Tibial nerve (tissue), 4 donors: ENCODE data around the gene LMCD1. TPM values are rescaled to one million over a fixed set of nuclear protein-coding genes. Genes with fewer than 3 reads are reported as not detected.

Source experiments
- DNase-seq, 2 donors: peaks; one replicate each; pipeline ENCODE4 v3.0.0-alpha.2; 2019; ENCODE audit warnings: low spot score in 2 of 2
- H3K27ac ChIP-seq, 4 donors: fragments of 200-600 bp; sonication (generic) in 3 of 4; one replicate each; pipeline ENCODE4 v1.5.1; 2017 to 2019; ENCODE audit warnings: mild to moderate bottlenecking in 1 of 4
- H3K27me3 ChIP-seq, 2 donors: fragments of 200-600 bp; sonication (generic) in 1 of 2; one replicate each; pipeline versions ENCODE4 v1.5.1 to v1.6.0; 2017 to 2019
- H3K36me3 ChIP-seq, 3 donors: fragments of 200-600 bp; sonication (generic); one replicate each; pipeline ENCODE4 v1.5.1; 2018 to 2019
- H3K4me1 ChIP-seq, 4 donors: fragments of 200-600 bp; sonication (generic) in 3 of 4; one replicate each; pipeline ENCODE4 v1.5.1; 2017 to 2019
- H3K4me3 ChIP-seq, 4 donors: fragments of 200-600 bp; sonication (generic) in 3 of 4; one replicate each; pipeline ENCODE4 v1.5.1; 2017 to 2019; ENCODE audit warnings: mild to moderate bottlenecking in 1 of 4, moderate library complexity in 1 of 4
- H3K9me3 ChIP-seq, 4 donors: fragments of 200-600 bp; sonication (generic) in 3 of 4; one replicate each; pipeline ENCODE4 v1.5.1; 2017 to 2019
- CTCF ChIP-seq, 5 experiments: fragments of 200-600 bp in 3 of 5; fragments of 450-650 bp in 2 of 5; sonication (generic) in 3 of 5; IDR thresholded peaks; one replicate each; pipeline ENCODE4 v1.5.1; 2016 to 2019; ENCODE audit warnings: antibody characterized with exemption in 5 of 5, mild to moderate bottlenecking in 3 of 5, moderate library complexity in 2 of 5
- EP300 ChIP-seq, 2 donors: sonication (generic); formaldehyde crosslinking; IDR thresholded peaks; one replicate each; pipeline ENCODE4 v1.6.1; 2017; ENCODE audit warnings: antibody characterized with exemption in 2 of 2, mild to moderate bottlenecking in 1 of 2
- POLR2A ChIP-seq, 2 donors: fragments of 450-650 bp; IDR thresholded peaks; one replicate each; pipeline ENCODE4 v1.6.1; 2017; ENCODE audit warnings: antibody characterized with exemption in 2 of 2, mild to moderate bottlenecking in 2 of 2, moderate library complexity in 2 of 2
- WGBS, 2 donors: methylation state at CpG; one replicate each; pipeline ENCODE4 v1.1.5; 2018; 5-methylcytosine and 5-hydroxymethylcytosine counted together
- total RNA-seq, 4 donors: library from RNA; depleted of rRNA; stranded (reverse); fragments of >200 nt; gene quantifications; one replicate each; pipeline ENCODE4 v1.1.0, GENCODE V29; 2016

Gene LMCD1
- total RNA-seq, 4 donors from 2014 or later: 81.2 to 147 (median 92.9) TPM

DNA sequence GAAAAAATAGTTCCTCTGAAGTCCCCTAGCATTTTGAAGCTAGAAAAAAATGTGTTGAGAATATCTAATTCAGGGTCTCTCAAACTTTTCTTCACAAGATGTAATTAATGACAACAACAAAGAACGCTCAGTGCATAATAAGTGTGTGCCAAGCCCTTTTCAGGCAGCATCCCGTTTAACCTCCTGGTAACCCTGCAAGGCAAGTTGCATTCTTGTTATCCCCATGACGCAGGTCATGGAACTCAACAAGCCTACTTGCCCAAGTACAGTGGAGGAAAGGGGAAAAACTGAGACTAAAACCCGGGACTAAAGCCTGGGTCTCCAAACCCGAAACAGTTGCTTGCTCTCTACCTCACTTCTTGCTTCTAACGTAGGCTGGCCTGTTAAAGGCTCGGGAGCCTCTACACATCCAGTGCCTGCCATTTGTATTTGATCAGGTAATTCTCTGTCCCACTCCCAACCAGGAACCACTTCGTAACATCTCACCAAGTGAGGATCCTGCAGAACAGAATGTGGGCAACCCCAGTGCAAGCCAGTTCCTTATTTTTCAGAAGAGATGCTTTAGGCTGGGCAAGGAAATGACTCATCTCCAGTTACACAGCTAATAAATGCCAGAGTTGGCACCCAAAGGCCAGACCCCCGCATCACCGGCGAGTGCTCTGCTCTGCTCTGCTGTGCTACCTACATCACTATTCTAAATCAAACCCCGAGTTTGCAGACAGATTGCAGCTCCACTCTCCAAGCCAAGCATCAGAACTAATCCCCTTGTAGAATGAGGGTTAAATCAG lies 28.3 kb downstream of the LMCD1 start:
- Histone ChIP-seq H3K27ac (peak overlapping the region in 2 of 4 donors; percentile 73 to 80), H3K27me3 (no peaks in the 10 kb centered on the region), H3K4me1 (peaks cover 0 to 70% (median 24%) of the 10 kb centered on the region in 4 donors), H3K9me3 (no peaks in the 10 kb centered on the region), H3K4me3 (no peak overlapping the region), H3K36me3 (peaks cover 0 to 4% (median 0%) of the 10 kb centered on the region in 3 donors)
- no peak for TF ChIP-seq EP300 (IDR thresholded peaks at IDR 0.05)
- TF ChIP-seq POLR2A (IDR thresholded peaks at IDR 0.05): no peak
- TF ChIP-seq CTCF (IDR thresholded peaks at IDR 0.05): no peak
- WGBS, 2 donors: 51 to 56% methylated on average over 12 of the region's 12 CpGs
- no peak for DNase-seq

- H3K27ac ChIP-seq: peak overlapping the region in 2 of 4 donors; percentile 22 to 80
- no peaks in the 10 kb centered on the region for H3K9me3 ChIP-seq
- DNase-seq: no peak
- H3K4me3 ChIP-seq: no peak overlapping the region
- 10 to 16% methylated on average over 1 of the region's 1 CpG for WGBS, 2 donors
- H3K36me3 ChIP-seq: peaks cover 0 to 4% (median 0%) of the 10 kb centered on the region in 3 donors
- no peak for TF ChIP-seq EP300 (IDR thresholded peaks at IDR 0.05)
- no peak for TF ChIP-seq POLR2A (IDR thresholded peaks at IDR 0.05)
- no peak for TF ChIP-seq CTCF (IDR thresholded peaks at IDR 0.05)
- H3K27me3 ChIP-seq: no peaks in the 10 kb centered on the region
- peaks cover 0 to 71% (median 24%) of the 10 kb centered on the region in 4 donors for H3K4me1 ChIP-seq
Measured at GRCh38 chr3:8530581-8530980, 29.0 kb downstream of the LMCD1 start.

GRCh38 chr3:8532251-8532871 lies 30.7 kb downstream of the LMCD1 start:
- DNase-seq: peak in 1 of 2 donors; percentile 55
- TF ChIP-seq EP300 (IDR thresholded peaks at IDR 0.05) (peak in 1 of 2 donors; percentile 73), CTCF (IDR thresholded peaks at IDR 0.05) (no peak), POLR2A (IDR thresholded peaks at IDR 0.05) (no peak)
- Histone ChIP-seq H3K36me3 (peaks cover 0 to 21% (median 0%) of the 10 kb centered on the region in 3 donors), H3K4me1 (peaks cover 0 to 71% (median 24%) of the 10 kb centered on the region in 4 donors), H3K9me3 (no peaks in the 10 kb centered on the region), H3K27ac (peak overlapping the region in 2 of 4 donors; percentile 30 to 57), H3K4me3 (no peak overlapping the region), H3K27me3 (no peaks in the 10 kb centered on the region)
- 35 to 39% methylated on average over 7 of the region's 7 CpGs for WGBS, 2 donors

DNA sequence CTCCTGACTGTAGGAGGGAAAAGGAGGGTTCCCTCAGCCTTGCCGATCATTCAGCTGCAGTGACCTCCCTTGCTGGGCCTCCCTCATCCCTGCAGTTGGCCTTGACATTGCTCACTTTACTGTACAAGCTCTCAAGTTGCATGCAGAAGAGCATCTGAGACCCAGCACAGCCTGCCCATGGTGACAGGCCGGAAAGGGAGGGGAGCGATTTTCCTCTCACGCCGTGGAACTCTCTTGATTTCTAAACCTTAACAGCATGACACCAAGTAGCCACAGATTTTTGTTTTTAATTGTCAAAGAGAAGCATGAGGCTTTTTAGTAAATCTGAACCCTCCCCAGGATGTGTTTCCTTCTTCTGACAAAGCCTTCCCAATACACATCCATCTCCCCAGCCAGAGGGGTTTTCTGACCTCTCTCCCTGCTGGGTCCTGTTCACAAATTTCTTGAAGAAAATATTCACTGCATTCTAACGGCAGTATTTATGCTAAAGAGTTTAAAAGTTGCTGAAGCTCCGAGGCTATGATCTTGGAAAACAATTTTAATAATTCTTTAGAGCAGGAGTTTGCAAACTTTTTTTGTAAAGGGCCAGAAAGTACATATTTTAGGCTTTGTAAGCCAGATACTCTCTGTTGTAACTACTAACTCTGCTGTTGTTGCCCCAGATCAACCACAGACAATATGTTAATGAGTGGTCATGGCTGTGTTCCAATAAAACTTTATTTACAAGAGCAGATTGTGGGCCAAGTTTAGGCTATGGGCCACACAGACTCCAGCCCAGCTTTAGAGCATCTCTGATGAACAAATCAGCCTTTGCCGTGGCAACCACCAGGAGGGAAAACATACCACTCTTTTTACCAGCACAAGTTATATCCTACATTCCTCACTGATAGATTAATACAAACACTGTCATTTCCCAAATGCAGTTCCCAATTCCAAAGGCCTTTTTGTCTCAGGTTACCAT lies 34.8 kb downstream of the LMCD1 start:
- peaks cover 0 to 58% (median 0%) of the 10 kb centered on the region in 3 donors for H3K36me3 ChIP-seq
- no peaks in the 10 kb centered on the region for H3K9me3 ChIP-seq
- no peak for TF ChIP-seq CTCF (IDR thresholded peaks at IDR 0.05)
- no peak for TF ChIP-seq POLR2A (IDR thresholded peaks at IDR 0.05)
- TF ChIP-seq EP300 (IDR thresholded peaks at IDR 0.05): no peak
- peaks cover 0 to 39% (median 6%) of the 10 kb centered on the region in 4 donors for H3K4me1 ChIP-seq
- no peaks in the 10 kb centered on the region for H3K27me3 ChIP-seq
- no peak overlapping the region for H3K4me3 ChIP-seq
- WGBS, 2 donors: 81 to 89% methylated on average over 8 of the region's 8 CpGs
- no peak for DNase-seq
- H3K27ac ChIP-seq: no peak overlapping the region
